HS-5 (cell line): Measurements from ENCODE around the gene SLC1A5.

Source experiments
- DNase-seq: peaks from one replicate; pipeline ENCODE4 v3.0.0-alpha.2; 2012; ENCODE audit warnings: low read depth

SLC1A5 gene

GRCh38 chr19:46725036-46725820 is 63.2 kb downstream of the SLC1A5 start:
- no peak for DNase-seq
